Large intestine (tissue), 3 donors: ENCODE data around the gene OXCT2. TPM values are rescaled to one million over a fixed set of nuclear protein-coding genes. Genes with fewer than 3 reads are reported as not detected.
"Not testable (repeated sequence)": the region's sequence is repeated elsewhere in the genome, so short reads cannot be mapped to it uniquely, and the experiment has no call there.

Source experiments
- DNase-seq, 2 donors: peaks; one replicate each; pipeline versions ENCODE4 v3.0.0 to v3.0.0-alpha.2; 2013
- H3K27ac ChIP-seq: one replicate; pipeline ENCODE4 v1.5.1; 2013; ENCODE audit warnings: low read length
- H3K27me3 ChIP-seq: 2 replicates; pipeline ENCODE4 v1.6.1; 2013; ENCODE audit warnings: low read length; ENCODE audit not compliant: control insufficient read depth, insufficient read depth
- H3K36me3 ChIP-seq: 2 replicates; pipeline ENCODE4 v1.6.1; 2013; ENCODE audit warnings: low read length; ENCODE audit not compliant: control insufficient read depth, insufficient read depth
- H3K4me1 ChIP-seq: one replicate; pipeline ENCODE4 v1.6.1; 2013; ENCODE audit warnings: low read length; ENCODE audit not compliant: control insufficient read depth, insufficient read depth
- H3K4me3 ChIP-seq: one replicate; pipeline ENCODE4 v1.5.1; 2013; ENCODE audit warnings: low read length
- H3K9me3 ChIP-seq: one replicate; pipeline ENCODE4 v1.6.1; 2013; ENCODE audit warnings: mild to moderate bottlenecking, low read depth, low read length, moderate library complexity; ENCODE audit not compliant: control insufficient read depth
- WGBS: methylation state at CpG from one replicate; pipeline ENCODE4 v1.1.5; 2013; ENCODE audit warnings: low lambda C conversion rate; ENCODE audit not compliant: insufficient coverage; 5-methylcytosine and 5-hydroxymethylcytosine counted together
- polyA plus RNA-seq: library from polyadenylated mRNA; unstranded; fragments of 120-200 nt; gene quantifications from one replicate; pipeline ENCODE4 v1.2.1, GENCODE V29; 2013

The OXCT2 gene
- polyA plus RNA-seq, 1 donor = 2.4 TPM

DNA sequence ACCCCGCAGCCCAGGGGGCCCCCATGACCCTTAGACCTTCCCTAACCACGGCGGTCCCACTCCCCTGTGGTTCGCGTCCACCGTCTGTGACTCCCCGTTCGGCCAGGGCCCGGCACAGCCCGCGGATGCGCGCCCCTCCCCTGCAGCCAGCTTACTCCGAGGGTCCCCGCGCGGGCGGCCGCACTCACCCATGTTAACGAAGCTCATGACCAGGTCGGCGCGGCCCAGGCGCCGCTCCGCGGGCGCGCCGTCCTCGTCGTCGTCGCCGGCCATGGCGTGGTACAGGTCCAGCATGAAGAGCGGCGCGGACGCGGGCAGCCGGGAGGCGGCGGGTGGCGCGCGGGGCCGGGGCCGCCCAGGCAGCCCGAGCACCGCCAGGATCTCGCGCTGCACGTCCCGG is 16.8 kb upstream of the OXCT2 start:
- H3K9me3 ChIP-seq, H3K4me1 ChIP-seq, H3K27ac ChIP-seq, H3K36me3 ChIP-seq, H3K4me3 ChIP-seq, DNase-seq: not testable (repeated sequence)
- WGBS = no CpG with 5 or more reads among the region's 55 CpGs
- H3K27me3 ChIP-seq = peaks cover 41% of the 10 kb centered on the region

DNA sequence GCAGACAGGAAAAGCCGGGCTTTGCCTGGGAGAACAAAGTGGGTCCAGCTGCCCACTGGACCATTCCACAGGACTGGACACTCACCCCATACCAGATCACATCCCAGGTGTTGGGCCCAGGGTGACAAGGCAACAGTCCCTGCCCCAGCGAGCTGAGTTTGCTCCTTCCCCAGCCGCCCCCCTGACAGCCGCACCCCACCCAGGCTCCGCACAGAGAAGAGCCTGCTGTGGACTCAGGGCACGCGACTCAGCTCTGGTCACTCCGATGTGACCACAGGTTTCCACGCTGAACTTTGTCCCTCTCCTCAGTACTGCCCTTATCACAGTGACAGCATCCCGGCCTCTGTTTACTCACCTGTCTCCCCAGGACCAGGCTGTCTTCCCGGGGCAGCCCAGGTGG is 16.3 kb upstream of the OXCT2 start:
- H3K4me3 ChIP-seq = no peak overlapping the region
- peaks cover 4% of the 10 kb centered on the region for H3K4me1 ChIP-seq
- no CpG with 5 or more reads among the region's 11 CpGs for WGBS
- H3K27ac ChIP-seq = no peak overlapping the region
- peaks cover 41% of the 10 kb centered on the region for H3K27me3 ChIP-seq
- H3K9me3 ChIP-seq = no peaks in the 10 kb centered on the region
- H3K36me3 ChIP-seq = no peaks in the 10 kb centered on the region
- peak in 1 of 2 donors; percentile 51 for DNase-seq

DNA sequence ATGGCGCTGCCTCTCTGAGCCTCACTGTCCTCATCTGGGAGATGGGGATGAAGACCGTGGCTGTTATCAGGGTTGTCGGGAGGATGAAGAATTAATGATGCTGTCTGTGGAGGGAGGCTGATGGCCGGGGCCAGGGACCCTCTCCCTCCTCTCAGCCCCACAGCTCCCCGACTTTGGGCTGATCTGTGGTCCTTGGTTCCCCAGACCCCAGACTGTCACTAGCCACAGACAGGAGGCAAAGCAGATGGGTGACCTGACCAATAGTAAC is 15.9 kb upstream of the OXCT2 start:
- DNase-seq, H3K27ac ChIP-seq, H3K4me1 ChIP-seq, H3K9me3 ChIP-seq, H3K36me3 ChIP-seq, H3K4me3 ChIP-seq: not testable (repeated sequence)
- peaks cover 41% of the 10 kb centered on the region for H3K27me3 ChIP-seq
- WGBS = no CpG with 5 or more reads among the region's 5 CpGs

DNA sequence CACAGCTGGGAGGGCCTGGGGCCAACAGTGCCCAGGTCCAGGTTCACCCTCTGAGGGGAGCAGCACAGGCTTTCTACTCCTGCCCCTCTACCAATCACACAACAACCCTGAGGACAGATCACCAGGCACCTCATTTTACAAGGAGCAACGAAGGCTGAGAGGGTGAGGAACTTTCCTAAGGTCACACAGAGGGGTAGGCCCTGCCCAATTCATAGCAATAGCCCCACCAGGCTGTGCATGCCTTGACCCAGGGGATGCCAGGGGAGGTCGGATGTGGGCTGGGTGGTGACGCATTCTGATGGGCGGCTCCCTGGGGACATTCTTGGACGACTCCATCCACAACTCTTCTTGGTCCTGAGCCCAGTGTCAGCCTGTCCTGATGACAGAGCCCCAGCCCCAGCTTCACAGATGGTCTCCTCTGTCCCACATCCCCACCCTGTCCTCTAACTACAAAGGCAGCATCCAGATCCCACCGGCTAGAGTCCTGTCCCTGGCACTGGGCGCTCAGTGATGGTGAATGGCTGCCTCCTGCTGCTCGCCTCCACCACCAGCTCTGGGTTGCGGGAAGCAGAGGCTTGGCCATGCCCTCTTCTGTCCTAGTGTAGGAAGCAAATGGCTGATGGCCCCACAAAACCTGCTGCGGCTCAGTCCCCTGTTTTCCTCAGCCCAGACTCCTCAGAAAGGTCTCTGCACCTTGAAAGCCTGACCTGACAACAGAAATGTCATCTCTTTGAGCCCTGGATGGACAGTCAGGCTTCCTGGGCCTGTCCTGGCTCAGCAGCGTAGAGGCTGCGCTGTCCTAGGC is 15.4 kb upstream of the OXCT2 start:
- H3K27ac ChIP-seq, DNase-seq, H3K4me1 ChIP-seq, H3K36me3 ChIP-seq, H3K4me3 ChIP-seq, H3K9me3 ChIP-seq: not testable (repeated sequence)
- WGBS = no CpG with 5 or more reads among the region's 12 CpGs
- peaks cover 36% of the 10 kb centered on the region for H3K27me3 ChIP-seq

DNA sequence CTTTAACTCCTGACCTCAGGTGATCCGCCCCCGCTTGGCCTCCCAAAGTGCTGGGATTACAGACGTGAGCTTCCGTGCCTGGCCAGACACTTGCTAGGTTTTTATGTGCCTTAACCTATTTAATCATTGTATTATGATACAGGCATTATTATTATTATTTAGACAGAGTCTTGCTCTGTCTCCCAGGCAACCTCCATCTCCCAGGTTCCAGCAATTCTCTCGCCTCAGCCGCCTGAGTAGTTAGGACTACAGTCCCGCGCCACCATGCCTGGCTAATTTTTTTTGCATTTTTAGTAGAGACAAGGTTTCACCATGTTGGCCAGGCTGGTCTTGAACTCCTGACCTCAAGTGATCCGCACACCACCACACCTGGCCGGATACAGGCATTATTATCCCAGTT is 11.5 kb upstream of the OXCT2 start:
- not testable (repeated sequence) for H3K4me1 ChIP-seq, H3K27ac ChIP-seq, H3K4me3 ChIP-seq, H3K9me3 ChIP-seq, DNase-seq, H3K36me3 ChIP-seq
- H3K27me3 ChIP-seq = peaks cover 17% of the 10 kb centered on the region
- WGBS = no CpG with 5 or more reads among the region's 10 CpGs

DNA sequence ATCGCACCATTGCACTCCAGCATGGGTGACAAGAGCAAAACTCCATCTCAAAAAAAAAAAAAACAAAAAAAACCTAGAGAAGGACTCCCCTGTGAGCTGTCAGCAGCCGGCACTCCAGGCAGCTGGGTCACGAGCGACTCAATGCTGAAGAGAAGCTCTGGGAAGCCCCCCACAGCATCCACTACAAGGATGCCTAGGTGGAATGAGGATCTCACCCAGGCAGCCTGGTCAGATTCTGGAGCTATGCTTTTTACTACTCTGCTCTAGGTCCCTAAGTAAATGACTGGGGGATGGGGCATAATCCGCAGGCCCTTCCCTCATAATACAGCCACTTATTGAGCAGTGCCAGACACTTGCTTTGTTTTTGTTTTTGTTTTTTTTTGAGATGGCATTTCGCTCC is 11.0 kb upstream of the OXCT2 start:
- Histone ChIP-seq H3K4me1 (no peaks in the 10 kb centered on the region), H3K27ac (no peak overlapping the region), H3K4me3 (no peak overlapping the region), H3K27me3 (peaks cover 11% of the 10 kb centered on the region), H3K9me3 (no peaks in the 10 kb centered on the region), H3K36me3 (no peaks in the 10 kb centered on the region)
- DNase-seq = no peak
- no CpG with 5 or more reads among the region's 6 CpGs for WGBS

DNA sequence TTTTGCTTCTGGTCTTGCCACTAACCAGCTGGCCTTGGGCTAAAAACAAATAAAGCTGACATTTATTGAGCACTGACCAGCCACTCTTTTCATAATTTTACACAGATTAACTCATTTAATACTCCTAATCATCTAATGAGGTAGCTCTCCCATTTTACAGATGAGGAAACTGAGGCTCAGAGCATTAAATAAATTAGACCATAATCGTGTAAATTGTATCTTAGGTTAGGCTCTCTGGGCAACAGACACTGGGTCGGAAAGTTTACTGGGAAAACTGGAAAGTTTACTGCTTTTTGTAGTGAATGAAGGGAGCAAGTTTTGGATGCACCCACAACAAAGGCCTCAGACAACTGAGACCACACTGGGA is 10.2 kb upstream of the OXCT2 start:
- no peaks in the 10 kb centered on the region for H3K4me1 ChIP-seq
- no peak overlapping the region for H3K27ac ChIP-seq
- H3K27me3 ChIP-seq = peaks cover 5% of the 10 kb centered on the region
- H3K4me3 ChIP-seq = no peak overlapping the region
- DNase-seq = no peak
- WGBS = no CpG with 5 or more reads among the region's 2 CpGs
- H3K36me3 ChIP-seq = no peaks in the 10 kb centered on the region
- H3K9me3 ChIP-seq = no peaks in the 10 kb centered on the region

DNA sequence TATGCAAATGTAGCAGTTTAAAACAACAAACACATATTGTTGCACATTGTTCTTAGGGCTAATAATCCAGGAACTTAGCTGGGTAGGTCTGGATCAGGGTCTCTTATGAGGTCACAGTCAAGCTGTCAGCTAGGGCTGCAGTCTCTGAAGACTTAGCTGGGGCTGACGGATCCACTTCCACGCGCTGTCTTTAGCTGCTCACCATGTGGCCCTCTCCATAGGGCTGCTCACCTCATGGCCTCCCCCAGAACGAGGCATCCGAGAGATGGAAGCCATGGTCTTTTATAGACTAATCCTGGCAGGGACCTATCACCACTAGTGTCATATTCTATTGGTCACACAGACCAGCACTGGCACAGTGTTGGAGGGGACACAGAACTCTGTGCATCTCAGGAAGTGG is 8.7 kb upstream of the OXCT2 start:
- Histone ChIP-seq H3K4me1 (peaks cover 2% of the 10 kb centered on the region), H3K27me3 (peaks cover 5% of the 10 kb centered on the region), H3K4me3 (no peak overlapping the region), H3K36me3 (no peaks in the 10 kb centered on the region), H3K27ac (no peak overlapping the region), H3K9me3 (no peaks in the 10 kb centered on the region)
- WGBS = no CpG with 5 or more reads among the region's 5 CpGs
- DNase-seq = no peak

DNA sequence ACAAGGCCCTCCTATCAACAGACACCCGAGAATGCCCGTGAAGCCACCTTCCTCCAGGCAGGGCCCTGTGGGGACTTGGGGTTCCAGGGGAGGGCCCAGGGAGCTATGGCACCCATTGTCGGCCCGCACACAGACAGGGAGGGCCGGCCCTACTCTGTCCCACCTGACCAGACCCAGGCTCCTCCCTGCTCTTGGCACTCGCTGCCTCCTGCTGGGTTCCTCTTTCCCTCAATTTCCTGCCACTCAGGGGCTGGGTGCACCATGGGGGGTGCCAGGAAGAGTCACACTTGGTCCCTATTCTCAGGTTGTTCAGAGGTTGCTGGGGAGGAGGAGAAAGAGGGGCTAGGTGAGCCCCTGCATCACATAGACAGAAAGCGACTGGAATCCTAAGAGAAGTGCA is 8.0 kb upstream of the OXCT2 start:
- H3K4me1 ChIP-seq = peaks cover 2% of the 10 kb centered on the region
- no CpG with 5 or more reads among the region's 7 CpGs for WGBS
- H3K36me3 ChIP-seq = no peaks in the 10 kb centered on the region
- H3K27me3 ChIP-seq = peaks cover 5% of the 10 kb centered on the region
- no peak overlapping the region for H3K4me3 ChIP-seq
- no peaks in the 10 kb centered on the region for H3K9me3 ChIP-seq
- no peak overlapping the region for H3K27ac ChIP-seq
- DNase-seq = no peak

DNA sequence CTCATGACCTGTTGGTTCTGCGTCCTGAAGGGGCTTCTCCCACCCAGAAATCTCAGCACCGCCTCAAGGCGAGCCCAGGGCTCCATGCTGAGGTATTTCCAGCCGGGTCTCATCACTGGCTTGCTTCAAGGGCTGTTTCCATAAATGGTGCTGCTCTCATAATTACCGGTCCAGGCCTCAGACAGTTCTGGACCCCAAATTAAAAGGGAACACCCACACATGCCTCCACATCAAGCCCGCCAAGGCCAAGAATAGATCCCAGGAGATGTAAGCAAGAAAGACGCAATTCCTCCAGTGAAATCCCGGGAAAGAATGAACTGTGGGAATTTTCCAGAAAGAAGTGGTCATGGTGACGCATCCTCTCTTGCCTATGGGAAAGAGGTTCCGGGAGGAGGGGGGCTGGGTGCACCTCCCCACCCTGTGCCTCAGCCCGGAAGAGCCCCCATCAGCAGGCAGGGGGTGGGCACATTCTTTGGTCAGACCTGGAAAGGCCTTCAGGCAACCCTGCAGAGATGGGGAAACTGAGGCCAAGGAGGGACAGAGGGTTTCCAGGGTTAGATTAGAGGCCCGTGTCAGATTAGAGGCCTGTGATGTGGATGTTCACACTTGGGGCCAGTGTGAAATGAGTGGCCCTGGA is 7.4 kb upstream of the OXCT2 start:
- H3K4me1 ChIP-seq, DNase-seq, H3K27ac ChIP-seq, H3K36me3 ChIP-seq, H3K4me3 ChIP-seq, H3K27me3 ChIP-seq, H3K9me3 ChIP-seq: not testable (repeated sequence)
- no CpG with 5 or more reads among the region's 12 CpGs for WGBS

DNA sequence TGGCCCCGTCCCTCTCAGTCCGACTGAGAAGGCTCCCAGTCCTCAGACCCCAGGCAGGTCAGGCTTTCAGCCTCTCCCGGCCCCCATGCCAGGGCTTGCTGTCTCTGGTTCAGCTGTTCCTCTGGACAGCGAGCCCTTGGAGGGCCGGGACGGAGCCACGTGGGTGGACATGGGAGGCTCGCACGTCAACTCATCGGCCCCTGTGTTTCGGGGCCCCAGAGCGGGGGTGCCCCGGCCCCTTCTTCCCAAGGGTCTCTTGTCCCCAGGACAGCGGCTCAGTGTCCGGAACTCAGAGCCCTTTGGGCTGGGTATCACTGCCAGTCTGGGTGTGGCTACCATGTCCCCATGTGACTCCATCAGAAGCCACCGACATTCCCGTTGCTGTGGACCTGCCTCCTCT is 6.7 kb upstream of the OXCT2 start:
- not testable (repeated sequence) for H3K27me3 ChIP-seq, H3K27ac ChIP-seq, H3K4me3 ChIP-seq, H3K4me1 ChIP-seq, H3K36me3 ChIP-seq, DNase-seq, H3K9me3 ChIP-seq
- WGBS = no CpG with 5 or more reads among the region's 17 CpGs
